SIG-M5 treated with dmso at 0.1 percent for 504 hours (cell line): ENCODE measurements around the gene ACYP2.
"Not testable (repeated sequence)": the region's sequence is repeated elsewhere in the genome, so short reads cannot be mapped to it uniquely, and the experiment has no call there.

ENCODE experiments used
- DNase-seq: peaks from one replicate; lab custom pipeline; 2025; ENCODE audit not compliant: unreplicated experiment; lab: John Stamatoyannopoulos, UW

Gene ACYP2

GRCh38 chr2:54097124-54097523, 18.3 kb upstream of the ACYP2 start:
- no peak for DNase-seq

GRCh38 chr2:54099370-54099769, 16.0 kb upstream of the ACYP2 start:
- no peak for DNase-seq

GRCh38 chr2:54099829-54100585, 15.4 kb upstream of the ACYP2 start:
- DNase-seq: no peak

- no peak for DNase-seq
These were observed 14.6 kb upstream of the ACYP2 start for GRCh38 chr2:54100772-54101171.

GRCh38 chr2:54103454-54104314, 11.7 kb upstream of the ACYP2 start:
- peak; percentile 48 for DNase-seq

- peak; percentile 73 for DNase-seq
These were observed 8.6 kb upstream of the ACYP2 start for GRCh38 chr2:54106631-54107454.

GRCh38 chr2:54107455-54107764, 8.0 kb upstream of the ACYP2 start:
- no peak for DNase-seq

- no peak for DNase-seq
These were observed 7.4 kb upstream of the ACYP2 start for GRCh38 chr2:54107903-54108615.

- no peak for DNase-seq
These were observed 5.6 kb upstream of the ACYP2 start for GRCh38 chr2:54109848-54110247.

GRCh38 chr2:54114479-54114878, 936 bp upstream of the ACYP2 start:
- not testable (repeated sequence) for DNase-seq

- DNase-seq: no peak
These were observed 505 bp upstream of the ACYP2 start for GRCh38 chr2:54114936-54115283.

GRCh38 chr2:54116598-54116997, 1.2 kb downstream of the ACYP2 start:
- DNase-seq: not testable (repeated sequence)

GRCh38 chr2:54120950-54121349, 5.5 kb downstream of the ACYP2 start:
- no peak for DNase-seq

GRCh38 chr2:54122171-54122935, 6.9 kb downstream of the ACYP2 start:
- no peak for DNase-seq

- DNase-seq: no peak
These were observed 7.5 kb downstream of the ACYP2 start for GRCh38 chr2:54122939-54123338.

- DNase-seq: not testable (repeated sequence)
These were observed 11.8 kb downstream of the ACYP2 start for GRCh38 chr2:54127174-54127573.

GRCh38 chr2:54133056-54133455, 17.6 kb downstream of the ACYP2 start:
- no peak for DNase-seq

GRCh38 chr2:54139210-54139609, 23.8 kb downstream of the ACYP2 start:
- no peak for DNase-seq

GRCh38 chr2:54143780-54144179, 28.4 kb downstream of the ACYP2 start:
- no peak for DNase-seq

- no peak for DNase-seq
These were observed 33.0 kb downstream of the ACYP2 start for GRCh38 chr2:54148391-54148790.
